NCI-H2196 treated with DMSO at 0.1 percent for 48 hours (cell line): Measurements from ENCODE around the gene BLID.

Source experiments
- DNase-seq: peaks from one replicate; lab custom pipeline; 2025; ENCODE audit not compliant: unreplicated experiment; lab: John Stamatoyannopoulos, UW

Gene BLID, protein sequence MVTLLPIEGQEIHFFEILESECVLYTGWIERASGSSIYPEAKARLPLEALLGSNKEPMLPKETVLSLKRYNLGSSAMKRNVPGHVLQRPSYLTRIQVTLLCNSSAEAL

DNA sequence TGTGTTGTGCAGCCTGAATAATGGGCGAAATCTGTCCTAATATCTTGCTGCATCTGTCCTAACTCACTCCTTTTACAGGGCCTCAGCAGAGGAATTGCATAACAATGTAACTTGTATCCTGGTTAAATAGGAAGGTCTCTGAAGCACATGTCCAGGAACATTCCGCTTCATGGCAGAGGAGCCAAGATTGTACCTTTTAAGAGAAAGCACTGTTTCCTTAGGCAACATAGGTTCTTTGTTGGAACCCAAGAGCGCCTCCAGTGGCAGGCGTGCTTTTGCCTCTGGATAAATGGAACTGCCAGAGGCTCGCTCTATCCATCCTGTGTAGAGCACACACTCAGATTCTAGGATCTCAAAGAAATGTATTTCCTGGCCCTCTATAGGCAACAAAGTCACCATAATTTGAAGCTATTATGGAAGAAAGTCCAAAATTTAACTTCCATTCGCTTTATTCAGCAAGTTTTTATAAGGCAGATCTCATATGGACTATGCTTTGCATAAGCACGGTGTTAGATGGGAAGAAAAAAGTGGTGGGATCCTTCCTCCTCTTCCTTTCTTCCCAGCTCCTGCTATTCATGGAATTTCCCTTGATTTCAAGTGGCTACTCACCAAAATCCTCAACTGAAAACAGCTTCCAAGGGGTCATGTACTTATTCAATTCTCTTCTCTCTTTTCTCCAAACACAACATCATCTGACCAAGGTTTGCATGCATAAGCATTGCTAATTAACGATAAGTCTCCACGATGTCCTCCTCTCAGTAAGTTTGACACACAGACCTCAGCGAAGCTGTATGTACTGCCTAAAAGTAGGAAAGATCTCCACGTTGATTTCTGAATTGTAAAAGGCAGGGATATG, at the start of gene BLID:
Gene BLID, minus strand, starts transcription at position 692 of the 856 bp plus-strand sequence. Its CDS starts 293 bp downstream, at position 399.
- DNase-seq: no peak

DNA sequence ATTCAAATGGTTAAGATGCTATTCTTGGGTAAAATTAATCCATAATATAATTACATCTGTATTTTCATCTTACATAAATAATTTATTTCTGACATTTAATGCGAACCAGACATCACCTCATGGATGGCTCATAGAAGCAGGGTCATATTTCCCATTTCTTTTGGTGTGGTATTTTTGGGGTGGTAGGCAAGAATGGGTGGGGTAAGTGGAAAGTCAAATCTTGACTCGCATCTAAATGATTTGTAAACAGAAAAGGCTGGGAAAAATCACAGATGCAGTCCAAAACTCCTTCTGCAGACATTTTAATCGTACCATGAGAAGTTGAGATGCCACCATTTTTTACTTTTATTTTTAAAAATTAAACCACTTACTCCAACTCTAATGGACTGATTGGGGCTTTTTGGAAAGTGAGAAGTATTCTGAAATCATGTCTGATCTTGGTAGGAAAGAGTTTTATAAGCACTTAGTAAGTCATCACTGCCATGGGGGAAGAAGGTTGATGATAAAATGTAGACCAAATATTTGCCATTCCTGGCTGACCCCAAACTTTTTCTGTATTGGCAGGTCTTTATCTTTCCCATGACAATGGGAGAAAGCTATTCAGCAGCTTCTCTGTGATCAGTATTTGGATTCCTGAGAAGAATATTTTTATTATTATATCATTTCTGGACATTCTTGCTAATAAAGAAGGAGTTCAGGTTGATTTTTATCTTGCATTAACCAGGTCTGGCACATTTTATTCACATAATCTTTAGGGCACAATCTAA, 47.2 kb upstream of the BLID start:
- no peak for DNase-seq

DNA sequence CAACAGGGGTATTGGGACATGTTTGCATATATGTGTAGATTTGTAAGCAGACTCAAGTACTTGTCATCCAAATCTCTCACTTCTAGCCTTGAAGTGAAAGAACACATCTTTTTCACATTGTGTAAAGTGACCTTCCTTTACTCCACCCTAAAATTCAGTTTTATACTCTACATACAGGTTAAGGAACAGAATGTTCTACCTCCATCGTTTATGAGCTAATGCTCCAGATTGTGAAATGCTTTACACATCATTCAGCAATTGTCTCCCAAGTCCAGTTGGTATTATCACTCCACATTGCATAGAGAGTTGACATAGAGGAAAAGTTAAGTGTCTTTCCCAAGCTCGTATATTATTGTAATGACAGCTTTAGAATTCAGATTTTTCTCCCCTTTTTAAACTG, 46.1 kb upstream of the BLID start:
- DNase-seq: no peak

DNA sequence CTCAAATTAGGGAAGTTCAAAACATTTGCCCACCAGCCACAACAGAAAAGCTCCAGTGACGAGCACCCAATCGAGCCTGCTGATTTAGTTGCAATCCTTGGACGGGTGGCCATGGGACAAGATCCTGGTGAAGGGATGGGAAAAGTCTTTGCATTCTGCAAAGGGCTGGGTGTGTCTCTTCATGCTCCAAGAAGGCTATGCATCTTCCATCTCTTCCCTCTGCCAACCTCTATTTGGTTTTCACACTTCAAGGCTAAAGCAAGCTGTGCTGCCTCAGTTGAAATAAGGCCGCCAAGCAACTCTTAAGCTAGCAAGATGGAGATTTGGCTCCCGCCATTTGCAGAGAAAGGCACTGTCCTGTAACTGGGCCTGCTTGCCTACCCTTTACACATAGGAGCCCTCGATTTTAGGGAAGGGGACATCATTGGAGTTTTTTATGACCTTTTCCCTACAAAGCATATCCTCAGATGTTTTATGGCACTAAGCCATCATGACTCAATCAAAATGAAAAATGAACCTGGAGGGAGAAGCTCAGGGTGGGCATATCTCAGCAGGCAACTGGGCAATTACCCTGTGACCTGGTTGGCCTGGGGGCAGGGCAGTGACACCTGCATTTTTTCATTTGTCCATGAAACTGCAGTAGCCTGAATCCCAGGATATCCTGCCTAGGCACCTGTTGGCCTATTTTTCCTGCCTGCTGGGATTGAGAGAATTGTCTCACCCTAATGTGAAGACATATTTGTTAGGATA, 45.0 kb upstream of the BLID start:
- DNase-seq: no peak

DNA sequence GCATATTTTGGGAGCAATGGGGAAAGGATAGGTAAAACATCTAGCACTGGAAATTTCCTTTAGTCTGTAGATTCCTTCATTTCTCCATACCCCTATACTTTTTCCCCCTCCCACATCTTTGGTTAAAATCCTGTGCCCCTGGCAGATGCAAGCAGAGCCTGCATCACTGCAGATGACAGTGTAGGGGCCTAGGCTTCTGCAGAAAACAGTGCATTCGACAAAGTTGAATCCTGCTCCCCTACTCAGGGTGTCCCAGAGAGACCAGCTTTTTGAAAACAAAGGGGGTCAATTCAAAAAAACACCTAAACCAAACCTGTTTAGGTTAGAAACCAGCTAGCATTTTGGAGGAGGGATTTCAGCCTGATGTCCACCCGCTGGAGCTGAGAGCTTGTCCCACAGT, 43.8 kb upstream of the BLID start:
- DNase-seq: no peak

DNA sequence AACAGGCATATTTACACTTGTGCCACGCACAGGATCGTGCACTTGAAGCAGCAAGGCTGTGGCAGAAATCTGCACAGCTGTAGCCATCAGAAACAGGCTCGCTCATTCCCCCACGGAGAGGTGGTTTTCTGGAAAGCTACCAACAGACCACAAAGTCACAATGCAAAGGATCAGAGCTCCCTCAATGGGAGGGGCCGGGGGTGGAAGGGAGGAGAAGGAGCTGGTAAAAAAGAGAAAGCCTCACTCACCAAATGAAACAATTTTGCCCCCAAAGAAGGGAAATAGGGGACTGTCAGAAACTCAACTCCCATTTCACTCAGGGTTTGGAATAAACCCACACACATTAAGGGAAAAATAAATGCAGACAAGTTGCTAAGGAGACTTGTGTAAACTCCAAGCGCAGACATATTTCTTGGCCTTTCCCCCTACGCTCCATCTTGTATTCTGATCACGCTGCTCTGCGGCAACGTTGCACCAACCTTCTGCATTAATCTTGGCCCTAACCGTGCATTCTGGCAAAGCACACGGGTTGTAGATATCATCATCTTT, 43.2 kb upstream of the BLID start:
- DNase-seq: no peak

DNA sequence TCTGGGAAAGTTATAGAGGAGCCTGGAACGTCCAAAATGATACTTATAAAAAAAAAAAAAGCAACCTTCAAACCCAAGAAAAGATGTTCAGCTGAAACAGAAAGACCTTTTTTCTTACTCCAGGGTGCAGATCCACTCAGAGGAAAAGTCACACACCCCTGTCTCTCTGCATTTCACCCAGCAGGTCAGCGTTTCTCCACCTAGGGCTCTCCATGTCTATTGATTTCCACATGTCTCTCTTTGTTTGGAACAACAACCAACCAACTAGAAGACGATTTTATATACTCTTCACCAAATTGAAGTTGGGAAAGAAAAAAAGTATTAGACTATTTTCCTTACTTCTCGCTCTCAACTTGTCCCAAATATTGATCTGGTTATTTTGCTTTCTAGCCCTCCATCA, 42.2 kb upstream of the BLID start:
- no peak for DNase-seq

DNA sequence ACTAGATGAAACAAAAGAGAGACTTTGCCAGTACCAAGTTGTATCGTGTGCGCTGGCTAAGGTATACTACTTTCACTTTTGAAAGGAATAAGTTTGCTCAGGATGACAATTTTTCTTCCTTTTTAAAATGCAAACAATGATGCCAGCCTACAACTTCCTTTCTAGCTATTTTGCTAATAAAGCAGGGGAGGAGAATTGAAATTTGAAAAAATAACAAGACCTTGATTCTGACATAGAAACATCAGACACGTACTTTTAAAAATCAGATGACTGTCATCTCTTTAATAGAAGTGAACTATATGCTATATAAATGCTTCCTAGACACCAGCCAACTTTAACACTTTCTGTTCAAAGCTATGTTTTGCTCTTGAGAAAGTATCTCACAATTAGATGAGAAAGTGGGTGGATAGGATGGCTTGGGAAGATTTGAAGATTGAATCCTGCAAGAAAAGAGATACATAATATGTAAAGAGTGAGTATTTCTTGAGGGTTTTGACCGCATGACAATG, 41.7 kb upstream of the BLID start:
- DNase-seq: no peak

DNA sequence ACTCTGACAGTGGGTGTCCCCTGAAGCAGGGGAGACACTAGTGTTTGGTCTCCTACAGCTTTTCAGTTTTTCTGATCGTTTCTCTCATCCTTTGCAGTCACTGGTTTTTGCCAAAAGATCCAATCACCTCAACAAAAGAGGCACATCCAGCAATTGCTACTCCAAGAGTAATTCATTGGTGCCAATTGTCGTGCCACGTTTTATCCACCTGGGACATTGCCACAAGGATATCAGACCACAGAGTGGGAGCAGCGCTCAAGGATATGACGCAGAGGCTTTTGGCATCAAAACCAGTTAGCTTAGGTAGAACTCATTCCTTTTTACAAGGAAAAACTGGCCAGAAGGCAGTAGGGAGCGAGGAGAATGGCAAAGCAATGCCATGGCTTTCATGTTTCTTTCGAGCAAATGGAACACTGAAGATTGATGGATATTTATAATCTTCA, 40.9 kb upstream of the BLID start:
- no peak for DNase-seq

DNA sequence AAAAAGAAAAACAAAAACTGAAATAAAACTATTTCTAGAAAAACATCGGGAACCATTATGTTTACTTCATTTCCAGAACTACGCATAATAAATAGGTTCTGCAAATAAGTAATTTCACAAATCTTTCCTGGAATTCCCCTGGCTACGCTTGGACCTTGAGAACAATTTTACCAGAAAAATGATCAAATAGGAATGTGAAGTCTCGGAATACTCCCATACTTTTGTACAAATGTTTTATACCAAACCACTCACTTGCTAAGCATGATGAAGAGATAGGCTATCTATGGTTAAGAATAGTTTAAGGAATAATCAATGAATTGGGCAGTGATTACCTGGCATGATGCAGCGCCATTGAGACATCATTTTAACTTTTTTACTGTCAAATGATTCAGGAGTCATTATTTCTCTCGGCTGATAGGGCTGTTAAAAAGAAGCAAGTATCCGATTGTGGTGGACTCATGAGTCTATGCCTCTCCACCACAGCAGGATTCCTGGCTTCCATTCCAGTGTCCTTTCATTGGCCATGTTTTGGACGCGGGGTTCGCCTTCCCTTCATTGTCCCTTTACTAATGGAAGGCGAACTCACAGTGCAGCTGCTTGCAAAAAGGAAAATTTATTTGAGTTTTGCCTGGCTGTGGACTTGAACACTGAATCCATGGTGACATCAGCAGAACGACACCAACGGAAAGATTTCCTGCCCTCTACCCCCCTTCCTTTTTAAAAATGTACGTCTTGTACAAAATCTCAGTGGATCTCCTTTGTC, 39.9 kb upstream of the BLID start:
- no peak for DNase-seq

DNA sequence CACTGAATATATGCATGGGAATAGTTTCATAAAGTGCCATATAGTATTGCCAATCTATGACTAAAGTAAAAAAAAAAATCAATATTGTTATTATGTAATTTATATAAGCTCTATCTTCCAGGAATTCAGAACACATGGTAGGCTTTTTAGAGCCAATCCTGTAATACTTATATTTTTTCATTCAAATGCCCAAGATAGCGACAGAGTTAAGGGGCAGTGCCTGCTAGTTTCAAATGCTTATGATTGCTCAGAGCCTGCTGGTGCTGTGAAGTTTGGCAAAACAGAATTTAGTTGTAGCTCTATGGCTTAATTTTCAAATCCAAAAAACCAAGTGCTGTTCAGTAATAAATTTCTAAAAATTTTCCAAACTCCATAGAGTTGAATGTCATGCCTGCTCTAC, 39.0 kb upstream of the BLID start:
- no peak for DNase-seq

DNA sequence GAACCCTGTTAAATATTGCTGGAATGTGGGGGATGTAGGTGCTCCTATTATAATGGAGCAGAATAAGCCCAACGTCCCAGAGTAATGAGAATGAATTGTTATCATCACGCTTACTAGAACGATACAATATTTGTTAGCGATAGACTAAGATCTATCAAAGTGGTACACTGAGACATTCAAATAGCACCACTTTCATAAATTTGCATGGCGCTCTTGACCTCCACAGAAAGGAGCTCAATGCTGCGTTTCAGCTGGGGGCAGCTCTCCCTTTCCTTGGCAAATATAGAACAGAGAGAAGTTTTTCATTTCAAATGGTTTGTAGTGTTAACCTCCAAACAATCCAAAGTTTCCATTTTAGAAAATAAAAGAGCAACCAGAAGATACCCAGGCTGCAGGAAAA, 38.2 kb upstream of the BLID start:
- no peak for DNase-seq

DNA sequence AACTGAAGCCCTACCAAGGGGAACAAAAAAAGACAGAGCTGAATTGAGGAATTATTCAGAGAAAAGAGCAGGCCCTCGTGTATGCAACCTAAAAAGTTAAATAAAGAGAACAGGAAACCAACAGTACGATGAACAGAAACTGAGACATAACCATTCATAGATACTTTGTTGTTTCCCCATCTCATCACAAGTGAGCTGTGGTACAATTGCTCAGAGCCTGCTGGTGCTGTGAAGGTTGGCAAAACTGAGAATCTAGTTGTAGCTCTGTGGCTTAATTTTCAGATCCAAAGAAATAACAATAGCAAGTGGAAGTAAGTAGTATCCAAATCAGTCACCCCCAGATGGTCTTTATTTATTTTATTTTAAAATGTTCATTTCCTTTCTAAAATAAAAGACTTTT, 37.7 kb upstream of the BLID start:
- no peak for DNase-seq

DNA sequence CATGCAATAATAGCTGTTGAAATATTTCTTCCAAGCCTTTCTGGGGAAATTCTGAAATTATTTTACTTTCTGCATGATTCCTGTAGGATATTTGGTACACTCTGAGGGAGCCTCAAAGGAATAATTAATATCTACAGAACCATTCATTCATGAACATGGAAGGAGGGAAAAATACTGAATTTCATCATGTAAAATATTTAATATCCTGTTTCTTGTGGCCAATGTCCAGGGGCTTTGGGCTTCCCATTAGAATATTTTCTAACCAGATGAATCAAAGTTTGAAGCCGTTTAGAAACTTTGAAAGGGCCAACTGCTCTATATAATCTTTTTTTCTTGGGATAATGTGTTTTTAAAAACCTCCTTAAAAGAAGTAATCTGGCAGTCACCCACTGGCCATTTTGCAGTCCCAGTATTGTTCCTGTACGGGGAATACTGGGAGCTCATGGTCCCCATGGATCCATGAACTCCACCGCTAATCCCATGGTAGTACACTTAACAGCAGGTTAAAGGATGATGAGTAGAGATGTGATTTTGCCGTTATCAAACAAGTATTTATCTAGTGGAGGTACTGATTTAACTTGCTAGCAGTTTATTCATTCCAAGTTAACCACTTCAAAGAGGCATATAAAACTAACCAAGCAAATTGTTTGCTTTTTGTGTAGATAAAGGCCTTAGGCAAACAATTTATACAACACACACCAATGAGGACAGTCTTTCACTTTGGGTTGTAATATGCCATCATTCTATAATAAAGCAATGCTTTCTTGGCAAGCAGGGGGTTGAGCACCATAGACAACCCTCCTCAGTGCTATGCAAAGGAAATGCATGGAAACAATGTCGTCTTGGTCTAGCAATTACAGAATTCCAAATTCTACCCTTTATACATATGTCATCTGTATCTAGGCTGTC, 34.5 kb upstream of the BLID start:
- DNase-seq: no peak

DNA sequence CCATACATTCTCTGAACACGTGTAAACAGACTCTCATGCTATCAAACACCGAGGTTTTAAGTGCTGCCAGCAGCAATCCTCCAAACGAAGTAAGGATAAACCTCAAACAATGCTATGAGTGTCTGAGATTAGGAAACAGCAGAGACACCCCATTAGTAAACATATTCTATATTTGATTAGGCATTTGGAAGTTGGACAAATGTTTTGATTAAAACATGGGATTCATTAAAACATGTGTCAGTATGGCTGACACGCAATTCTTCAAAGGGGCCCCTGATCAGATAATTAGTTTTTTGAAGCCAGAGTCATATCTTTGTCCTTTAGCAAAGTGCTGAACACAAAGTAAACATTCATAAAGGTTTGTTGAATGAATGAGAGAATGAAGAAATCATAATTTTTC, 33.2 kb upstream of the BLID start:
- no peak for DNase-seq

DNA sequence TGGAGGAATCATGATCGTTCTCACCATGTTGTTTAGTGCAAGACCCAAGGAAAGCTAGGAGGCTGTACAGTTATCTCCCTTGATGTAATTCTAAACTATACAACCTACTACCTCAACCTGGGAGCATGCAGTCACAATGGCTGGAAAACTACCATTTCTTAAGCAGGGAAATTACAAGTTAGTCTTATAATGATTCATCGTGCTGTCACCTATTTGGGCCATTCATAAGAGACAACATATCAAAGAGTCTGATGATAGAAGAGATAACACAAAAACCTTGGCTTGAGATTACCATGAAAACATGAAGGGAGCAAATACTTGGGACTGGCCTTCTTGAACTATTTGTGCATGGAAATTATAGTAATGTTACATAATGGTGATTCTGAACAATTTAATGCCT, 30.5 kb upstream of the BLID start:
- DNase-seq: no peak

DNA sequence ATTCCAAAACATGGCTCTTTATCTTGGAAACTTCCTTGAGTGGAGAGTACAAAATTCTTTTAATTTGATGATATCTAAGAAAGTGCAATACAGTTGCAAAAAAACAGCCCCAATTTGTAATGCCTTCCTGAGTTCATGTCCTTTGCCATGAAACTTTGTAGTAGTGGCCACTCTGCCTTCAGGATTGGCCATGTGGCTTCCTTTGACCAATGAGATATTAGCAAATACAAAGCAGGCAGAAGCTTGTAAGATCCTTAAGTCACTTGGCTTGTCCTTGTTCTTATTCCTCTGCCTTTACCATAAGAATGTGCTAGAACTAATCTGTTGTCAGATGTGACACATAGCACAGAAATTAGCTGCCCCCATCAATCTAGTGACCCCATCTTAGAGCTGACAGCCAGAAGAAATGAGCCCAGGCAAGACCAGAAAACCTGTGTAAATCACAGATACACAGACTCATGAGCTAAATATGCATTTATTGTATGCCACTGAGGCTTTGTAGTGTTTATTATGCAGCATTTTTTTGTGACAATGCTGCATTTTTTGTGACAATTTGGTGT, 29.8 kb upstream of the BLID start:
- DNase-seq: no peak

DNA sequence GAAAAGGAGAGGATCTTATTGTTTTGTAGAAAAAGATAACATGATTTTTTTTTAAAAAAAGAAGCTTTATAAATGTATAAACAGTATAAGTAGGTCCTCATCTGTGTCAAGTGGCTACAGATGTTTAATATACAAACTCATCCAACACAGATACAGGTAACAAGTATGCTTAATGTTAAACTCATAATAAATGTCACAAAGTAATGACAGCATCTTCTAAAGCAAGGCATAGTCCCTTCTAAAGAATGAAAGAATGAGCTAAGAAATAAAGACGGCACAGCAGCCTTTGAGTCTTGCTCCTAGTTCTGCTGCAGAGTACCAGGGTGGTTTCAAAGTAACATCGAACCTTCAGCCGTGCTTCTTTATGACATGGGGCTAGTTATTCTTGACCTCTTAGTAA, 28.7 kb upstream of the BLID start:
- no peak for DNase-seq

DNA sequence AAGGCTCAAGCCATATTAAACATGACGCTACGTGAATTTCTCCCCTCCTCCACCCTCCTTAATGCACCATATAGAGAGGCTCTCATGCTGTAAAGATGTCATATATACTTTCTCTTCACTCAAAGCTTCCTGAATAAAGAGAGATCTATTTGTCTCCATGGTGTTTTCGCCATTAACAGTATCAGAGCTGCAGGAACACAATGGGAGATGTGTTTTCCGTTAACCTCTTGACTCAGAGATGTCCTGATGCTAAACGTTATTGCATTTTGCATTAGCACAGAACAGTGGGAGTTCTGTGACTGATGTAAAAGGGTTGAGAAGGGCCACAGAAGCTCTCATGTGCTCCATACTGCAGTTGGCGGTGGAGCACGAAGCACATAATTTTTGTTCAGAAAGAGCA, 25.7 kb upstream of the BLID start:
- DNase-seq: no peak
